NCI-H748 (cell line): Measurements from ENCODE around the gene DGKH.

Experiments
- DNase-seq: peaks from one replicate; lab custom pipeline; 2025; ENCODE audit not compliant: unreplicated experiment; lab: John Stamatoyannopoulos, UW

DGKH gene, protein sequence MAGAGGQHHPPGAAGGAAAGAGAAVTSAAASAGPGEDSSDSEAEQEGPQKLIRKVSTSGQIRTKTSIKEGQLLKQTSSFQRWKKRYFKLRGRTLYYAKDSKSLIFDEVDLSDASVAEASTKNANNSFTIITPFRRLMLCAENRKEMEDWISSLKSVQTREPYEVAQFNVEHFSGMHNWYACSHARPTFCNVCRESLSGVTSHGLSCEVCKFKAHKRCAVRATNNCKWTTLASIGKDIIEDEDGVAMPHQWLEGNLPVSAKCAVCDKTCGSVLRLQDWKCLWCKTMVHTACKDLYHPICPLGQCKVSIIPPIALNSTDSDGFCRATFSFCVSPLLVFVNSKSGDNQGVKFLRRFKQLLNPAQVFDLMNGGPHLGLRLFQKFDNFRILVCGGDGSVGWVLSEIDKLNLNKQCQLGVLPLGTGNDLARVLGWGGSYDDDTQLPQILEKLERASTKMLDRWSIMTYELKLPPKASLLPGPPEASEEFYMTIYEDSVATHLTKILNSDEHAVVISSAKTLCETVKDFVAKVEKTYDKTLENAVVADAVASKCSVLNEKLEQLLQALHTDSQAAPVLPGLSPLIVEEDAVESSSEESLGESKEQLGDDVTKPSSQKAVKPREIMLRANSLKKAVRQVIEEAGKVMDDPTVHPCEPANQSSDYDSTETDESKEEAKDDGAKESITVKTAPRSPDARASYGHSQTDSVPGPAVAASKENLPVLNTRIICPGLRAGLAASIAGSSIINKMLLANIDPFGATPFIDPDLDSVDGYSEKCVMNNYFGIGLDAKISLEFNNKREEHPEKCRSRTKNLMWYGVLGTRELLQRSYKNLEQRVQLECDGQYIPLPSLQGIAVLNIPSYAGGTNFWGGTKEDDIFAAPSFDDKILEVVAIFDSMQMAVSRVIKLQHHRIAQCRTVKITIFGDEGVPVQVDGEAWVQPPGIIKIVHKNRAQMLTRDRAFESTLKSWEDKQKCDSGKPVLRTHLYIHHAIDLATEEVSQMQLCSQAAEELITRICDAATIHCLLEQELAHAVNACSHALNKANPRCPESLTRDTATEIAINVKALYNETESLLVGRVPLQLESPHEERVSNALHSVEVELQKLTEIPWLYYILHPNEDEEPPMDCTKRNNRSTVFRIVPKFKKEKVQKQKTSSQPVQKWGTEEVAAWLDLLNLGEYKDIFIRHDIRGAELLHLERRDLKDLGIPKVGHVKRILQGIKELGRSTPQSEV

GRCh38 chr13:42048342-42048683 lies at the start of gene DGKH:
Gene DGKH, plus strand, starts transcription at chr13:42048648. Its CDS starts 126 bp downstream, at chr13:42048774.
- no peak for DNase-seq

DNA sequence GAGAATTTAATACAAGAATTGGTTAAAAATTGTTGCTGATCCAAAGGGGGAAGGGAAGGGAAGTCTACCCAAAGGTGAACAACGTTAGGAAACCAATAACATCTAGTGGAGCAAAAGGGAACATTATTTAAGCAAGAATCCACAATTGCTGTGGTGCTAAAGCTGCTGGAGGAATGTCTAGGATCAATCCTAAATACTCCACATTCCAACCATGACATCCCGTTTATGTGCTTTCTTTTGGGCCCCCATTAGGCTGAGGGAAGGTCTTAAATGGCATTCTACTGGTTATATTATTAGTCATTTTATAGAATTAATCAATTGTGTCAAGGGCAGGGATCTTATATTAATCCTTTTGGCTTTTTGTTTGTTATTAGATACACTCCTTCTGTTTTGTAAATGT lies 47.6 kb upstream of the DGKH start:
- no peak for DNase-seq

DNA sequence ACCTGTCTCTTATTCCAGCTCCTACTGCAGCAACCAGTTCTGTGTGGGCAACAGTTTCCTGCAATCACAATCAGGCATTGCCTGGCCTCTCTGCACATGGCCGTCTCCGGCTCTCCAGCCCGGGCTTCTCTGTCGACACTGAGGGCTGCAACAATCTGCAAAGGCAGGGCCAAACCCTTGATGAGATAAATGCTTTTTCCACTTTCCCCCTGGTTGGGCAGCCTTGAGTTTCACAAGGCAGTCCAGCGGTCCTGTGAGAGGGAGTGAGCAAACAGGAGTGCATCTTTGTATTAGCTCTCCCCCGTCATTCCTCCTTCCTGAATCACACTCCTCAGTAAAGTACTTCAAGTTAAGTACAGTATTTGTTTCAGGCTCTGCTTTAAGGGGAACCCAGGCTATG lies 46.9 kb upstream of the DGKH start:
- no peak for DNase-seq

- DNase-seq = no peak
These were observed 46.4 kb upstream of the DGKH start for GRCh38 chr13:42002066-42002465.

GRCh38 chr13:42007844-42008243 lies 40.6 kb upstream of the DGKH start:
- DNase-seq = no peak

GRCh38 chr13:42009057-42009456 lies 39.4 kb upstream of the DGKH start:
- no peak for DNase-seq

DNA sequence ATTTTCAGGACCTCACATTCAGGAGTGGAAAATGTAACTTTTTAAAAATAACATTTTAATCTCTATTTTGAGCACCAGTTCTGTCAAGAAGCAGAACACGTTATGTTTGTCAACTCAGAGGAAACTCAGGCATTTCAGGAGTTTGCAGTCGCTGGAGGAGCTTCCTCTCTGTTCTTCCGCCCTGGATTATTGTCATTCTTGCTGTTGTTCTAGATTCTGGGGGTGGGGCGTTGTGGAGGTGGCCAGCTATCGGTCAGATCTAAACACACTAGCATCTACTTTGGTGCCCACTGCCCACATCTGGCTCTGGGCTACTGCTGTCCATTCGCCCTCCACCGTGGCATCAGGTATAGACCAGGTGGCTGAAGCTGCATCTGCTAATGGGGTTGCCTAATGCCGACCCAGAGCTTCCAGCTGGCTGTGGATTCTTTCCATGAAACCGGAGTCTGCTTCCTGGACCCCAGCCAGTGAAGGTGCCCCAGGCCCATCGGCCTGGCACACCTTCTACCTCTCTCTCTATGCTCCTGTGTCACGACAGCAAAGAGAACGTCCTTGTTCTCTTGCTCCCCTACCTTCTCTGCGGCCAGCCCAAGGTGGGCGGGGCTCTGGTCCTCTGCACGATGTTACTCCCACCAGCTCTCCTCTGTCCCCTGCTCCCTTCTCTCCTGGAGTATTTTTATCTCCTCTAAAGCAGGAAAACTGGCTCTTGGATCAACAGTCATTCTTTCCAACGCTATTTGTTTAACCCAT lies 36.7 kb upstream of the DGKH start:
- peak; percentile 10 for DNase-seq

DNA sequence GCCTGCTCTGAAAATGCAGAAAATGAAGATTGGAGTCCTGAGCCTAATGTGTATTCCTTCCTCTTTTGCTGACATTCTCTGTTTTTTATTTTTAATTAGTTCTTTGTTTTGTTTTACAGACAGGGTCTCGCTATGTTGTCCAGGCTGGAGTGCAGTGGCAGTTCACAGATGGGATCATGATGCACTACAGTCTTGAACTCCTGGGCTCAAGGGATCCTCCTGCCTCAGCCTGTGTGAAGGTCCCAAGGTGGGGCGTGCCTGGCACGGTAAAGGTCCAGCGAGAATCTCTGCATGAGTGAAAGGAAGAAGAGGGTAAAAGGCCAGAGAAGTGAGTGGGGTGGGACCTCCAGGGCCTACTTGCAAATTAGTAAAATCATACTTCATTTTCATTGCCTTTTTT lies 34.3 kb upstream of the DGKH start:
- no peak for DNase-seq

GRCh38 chr13:42017264-42017663 lies 31.2 kb upstream of the DGKH start:
- no peak for DNase-seq

GRCh38 chr13:42021851-42022250 lies 26.6 kb upstream of the DGKH start:
- no peak for DNase-seq

- DNase-seq = no peak
These were observed 26.1 kb upstream of the DGKH start for GRCh38 chr13:42022336-42022735.

DNA sequence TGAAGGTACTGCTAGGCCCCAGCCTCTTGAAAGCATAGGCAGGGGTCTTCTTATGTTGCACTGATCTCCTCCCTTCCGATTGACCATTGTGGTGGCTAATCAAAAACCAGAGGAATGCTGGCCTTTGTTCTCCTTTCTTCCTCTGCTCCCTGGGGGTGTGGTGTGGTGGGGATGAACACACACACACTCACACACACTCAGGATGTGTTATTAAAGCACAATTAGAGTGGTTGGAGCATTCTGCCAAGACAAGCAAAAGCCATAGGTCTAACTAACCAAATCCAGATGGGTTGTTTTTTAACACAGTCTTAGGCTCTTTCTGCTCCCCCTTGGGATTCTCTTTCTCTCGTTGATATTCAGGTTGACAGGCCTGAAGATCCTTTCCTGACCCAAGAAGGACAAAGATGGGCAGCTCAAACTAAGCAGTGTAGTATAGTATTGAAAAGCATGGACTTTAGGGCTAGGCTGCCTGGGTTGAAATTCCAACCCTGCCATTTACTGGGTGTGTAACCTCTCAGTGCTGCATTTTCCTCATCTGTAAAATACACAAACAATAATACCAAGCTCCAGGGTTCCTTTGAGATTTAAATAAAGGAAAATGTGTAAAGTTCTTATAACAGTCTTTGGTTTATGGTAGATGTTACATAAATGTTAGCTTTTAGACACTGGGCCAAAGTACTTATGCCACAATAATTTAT lies 25.5 kb upstream of the DGKH start:
- no peak for DNase-seq

- DNase-seq = no peak
These were observed 21.2 kb upstream of the DGKH start for GRCh38 chr13:42027286-42027685.

DNA sequence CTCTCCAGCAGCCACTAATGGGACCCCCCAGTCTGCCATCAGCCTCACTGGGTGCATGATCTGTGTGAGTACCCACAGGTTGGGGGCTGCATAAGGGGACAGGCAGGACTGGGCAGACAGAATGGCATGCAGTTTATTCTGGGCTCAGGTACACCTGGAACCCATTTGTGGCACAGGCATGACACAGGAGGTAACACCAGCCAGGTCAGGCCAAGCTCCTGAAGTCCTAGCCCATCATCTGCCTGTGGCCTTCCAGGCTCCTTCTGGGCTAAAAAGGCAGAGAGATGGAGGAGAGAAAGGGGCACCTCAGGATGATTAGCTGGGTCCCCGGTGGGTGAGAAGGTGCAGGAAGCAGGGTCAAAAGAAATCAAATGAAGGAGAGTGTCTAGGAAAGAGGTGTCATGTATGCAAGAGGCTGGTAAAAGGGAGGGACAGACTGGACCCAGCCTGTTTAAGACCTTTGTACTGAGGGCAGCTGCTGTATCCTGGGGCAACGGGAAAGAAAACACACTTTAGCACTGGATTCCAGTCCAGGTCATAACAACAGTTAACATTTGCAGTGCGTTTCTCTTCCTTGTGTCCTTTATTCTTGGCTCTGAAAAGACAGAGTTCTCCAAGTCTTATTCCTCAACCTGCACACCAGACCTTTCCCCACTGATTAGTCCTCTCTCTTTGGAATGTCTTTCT lies 20.2 kb upstream of the DGKH start:
- no peak for DNase-seq

- DNase-seq = no peak
These were observed 12.4 kb upstream of the DGKH start for GRCh38 chr13:42035905-42036521.

GRCh38 chr13:42036711-42037110 lies 11.7 kb upstream of the DGKH start:
- DNase-seq = no peak

GRCh38 chr13:42038661-42039456 lies 9.6 kb upstream of the DGKH start:
- no peak for DNase-seq

DNA sequence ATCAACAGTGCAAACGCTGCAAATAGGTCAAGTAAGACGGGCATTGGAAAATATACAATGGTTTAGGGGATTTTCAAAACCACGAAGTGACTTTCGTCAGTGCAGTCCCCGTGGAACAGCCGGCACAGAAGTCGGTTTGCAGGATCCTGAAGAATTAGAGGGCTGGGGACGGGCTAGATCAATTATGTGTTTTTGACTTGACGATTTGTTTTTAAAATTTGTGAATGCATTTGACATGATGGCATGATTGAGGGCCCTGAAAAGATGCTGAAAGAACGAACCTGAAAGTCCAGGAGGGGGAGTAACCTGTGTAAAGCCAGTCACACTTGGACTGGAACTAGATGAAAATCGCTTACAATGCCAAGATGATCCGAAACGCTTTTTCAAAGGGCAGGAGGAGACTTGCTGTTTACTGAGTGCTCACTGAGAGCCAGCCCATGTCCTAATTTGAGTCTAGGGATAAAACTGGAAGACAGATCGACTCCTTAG lies 8.9 kb upstream of the DGKH start:
- DNase-seq = peak; percentile 51
